ENCODE data around the gene MLF2.
"Not testable (repeated sequence)": the region's sequence is repeated elsewhere in the genome, so short reads cannot be mapped to it uniquely, and the experiment has no call there.

Gene MLF2

DNA sequence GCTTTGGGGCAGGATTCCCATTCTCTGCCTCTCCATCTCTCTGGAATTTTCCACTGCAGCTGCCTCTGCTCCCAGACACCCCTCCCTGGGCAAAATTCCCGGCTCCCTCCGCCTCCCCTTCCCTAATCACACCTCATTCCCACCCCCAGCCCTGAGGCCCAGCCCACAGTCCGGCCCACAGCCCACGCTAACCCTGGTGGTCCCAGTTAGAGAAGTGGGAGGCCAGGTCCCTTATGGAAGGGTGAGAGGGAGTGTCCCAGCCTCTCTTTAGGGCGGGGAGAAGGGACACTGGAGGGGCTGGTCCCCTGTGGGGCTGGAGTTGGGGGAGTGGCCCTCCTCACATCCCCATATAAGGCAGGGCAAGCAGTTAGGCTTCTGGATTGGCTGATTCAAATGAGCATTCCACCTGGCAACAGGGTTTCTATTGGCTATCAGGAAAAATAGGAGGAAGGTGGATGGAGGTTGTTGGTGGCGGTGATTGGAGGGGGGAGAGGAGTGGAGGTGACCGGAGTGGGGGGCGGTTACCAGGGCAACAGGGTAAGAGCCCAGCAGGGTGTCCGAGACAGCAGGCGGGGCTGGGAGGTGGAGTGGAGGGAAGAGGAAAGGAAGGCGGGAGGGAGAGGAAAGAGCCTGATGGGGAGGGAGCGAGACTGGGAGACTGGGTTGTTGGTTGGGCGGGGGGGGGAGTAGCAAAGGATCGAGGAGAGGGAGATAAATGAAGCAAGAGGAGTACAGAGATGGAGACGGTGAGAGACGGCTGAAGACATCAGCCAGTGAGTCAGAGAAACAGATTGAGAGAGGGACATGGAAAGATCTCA is 11.3 kb upstream of the MLF2 start:
- peak; percentile 53 for DNase-seq

DNA sequence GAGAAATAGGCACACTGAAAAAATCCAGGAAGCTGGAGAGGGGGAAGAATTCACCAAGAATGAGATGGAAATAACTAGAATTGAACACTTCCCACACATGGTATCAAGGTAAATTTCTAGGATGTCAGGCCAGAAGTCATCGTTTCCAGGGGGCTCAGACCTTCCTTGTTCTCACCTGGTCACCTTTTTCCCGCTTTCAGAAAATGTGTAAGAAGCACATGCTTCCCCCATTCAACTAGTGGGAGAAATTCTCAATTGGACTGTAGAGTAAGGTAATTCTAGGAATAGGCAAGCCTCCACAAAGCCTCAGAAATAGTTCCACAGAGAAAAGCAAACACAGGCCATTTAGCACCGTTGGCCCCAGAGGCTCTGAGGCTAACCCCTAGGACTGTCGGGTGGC is 10.4 kb upstream of the MLF2 start:
- no peak for DNase-seq

DNA sequence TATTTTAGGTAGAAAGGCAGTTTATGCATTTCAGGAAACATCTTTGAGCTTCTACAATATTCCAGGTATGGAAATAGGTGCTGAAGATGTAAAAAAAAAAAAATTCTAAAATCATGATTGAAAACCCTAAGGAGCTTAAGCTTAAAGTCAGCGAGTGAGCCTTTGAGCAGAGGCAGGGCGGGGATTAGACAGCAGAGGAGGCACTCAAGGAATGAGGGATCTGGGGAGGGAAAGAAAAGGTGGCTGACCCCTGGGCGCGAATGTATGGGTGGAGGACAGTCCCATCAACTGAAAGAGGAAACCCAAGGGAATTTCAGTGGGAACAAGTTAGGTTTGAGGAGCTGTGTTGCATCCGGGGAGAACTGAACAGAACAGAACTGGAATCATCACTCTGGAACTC is 6.8 kb upstream of the MLF2 start:
- DNase-seq, result no peak

DNA sequence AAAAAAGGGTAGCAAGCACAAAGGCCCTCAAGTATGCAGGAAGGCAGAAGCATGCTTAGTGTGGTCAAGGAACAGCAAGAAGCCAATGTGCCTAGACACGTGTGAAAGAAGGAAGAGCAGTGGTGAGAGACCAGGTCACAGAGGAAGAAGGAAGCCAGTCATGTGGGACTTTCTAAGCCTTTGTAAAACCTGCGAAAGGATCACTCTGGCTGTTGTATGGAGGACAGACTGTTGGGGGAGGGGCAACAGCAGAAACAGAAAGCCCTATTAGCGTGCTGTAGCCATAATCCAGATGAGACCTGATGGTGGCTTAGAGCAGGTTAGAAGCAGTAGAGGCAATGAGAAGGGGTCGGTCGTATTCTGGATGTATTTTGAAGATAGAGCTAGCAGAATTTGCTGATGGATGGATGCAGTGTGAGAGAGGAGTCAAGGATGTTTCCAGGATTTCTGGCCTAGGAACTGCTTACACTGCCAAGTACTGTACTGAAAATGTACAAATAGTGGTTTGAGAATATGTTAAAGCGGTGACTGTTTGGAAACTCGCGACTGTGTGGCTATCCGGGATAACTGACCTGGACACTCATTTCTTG is 5.7 kb upstream of the MLF2 start:
- no peak for DNase-seq

DNA sequence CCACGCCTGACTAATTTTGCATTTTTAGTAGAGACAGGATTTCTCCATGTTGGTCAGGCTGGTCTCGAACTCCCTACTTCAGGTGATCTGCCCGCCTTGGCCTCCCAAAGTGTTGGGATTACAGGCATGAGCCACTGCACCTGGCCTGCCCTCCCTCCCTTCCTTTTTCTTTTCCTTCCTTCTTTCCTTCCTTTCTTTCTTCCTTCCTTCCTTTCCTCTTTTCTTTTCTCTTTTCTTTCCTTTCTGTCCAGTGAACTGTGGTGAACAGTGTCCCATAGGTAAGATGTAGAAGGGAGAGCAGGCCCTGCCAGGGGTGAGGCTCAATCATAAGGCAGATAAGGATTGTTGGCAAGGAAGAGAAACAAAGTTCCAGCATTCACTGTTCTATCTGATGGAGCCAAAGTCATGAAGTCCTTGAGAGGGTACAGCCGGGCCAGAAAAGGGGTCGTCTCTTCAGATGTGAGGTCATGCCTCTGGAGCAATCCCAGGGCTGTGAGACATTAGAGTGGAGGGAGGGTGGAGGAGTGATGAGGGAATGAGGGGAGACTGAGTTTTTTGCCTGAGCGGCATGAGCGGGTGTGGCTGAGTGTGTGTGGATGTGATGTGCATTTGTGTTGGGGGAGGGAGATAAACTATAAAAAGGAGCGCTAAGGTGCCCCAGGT is 4.2 kb upstream of the MLF2 start:
- DNase-seq, result no peak

DNA sequence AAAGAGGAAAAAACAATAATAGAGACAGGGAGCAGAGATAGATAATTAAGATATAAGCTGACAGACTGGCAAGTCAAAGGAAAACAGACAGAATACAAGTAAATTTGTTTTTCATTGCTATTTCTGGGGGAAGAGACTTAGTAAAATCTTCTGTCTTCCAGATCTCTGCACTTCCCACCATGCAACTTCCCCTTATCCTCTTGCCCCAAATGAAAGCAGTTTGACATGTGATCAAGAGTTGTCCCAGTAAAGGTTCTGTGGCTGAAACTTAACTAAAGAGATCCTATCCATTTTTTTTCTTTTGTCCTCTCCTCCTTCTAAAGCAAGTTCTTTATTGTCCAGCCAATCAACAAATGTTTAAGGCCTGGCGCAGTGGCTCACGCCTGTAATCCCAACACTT is 1.5 kb upstream of the MLF2 start:
- DNase-seq, result no peak

DNA sequence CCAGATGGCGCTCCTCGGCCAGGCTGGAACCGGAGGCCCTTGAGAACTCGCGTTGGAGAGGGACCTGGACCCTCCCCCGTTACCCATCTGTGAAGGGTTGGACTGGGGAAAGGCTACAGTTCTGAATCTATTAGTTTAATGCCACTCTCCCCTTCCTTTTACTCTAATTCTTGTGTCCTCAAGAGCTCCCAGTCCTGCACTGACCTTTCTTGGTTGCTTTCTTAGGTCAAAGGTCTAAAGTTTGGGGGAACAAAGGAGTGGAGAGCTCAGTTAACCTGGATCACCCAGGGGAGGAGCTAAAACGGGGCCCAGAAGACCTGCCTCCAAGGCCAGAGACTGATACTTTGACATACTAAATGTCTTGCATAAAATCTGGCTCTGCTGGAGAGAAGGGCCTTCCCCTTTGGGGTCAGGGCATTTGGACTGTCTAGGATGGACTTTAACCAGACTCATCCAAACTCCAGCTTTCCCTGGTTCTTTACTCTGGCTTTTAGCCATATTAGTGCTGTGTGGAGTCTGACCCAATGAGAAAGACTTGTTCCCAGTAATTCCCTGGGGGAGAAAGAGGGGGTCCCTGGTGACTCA is 923 bp upstream of the MLF2 start:
- no peak for DNase-seq

DNA sequence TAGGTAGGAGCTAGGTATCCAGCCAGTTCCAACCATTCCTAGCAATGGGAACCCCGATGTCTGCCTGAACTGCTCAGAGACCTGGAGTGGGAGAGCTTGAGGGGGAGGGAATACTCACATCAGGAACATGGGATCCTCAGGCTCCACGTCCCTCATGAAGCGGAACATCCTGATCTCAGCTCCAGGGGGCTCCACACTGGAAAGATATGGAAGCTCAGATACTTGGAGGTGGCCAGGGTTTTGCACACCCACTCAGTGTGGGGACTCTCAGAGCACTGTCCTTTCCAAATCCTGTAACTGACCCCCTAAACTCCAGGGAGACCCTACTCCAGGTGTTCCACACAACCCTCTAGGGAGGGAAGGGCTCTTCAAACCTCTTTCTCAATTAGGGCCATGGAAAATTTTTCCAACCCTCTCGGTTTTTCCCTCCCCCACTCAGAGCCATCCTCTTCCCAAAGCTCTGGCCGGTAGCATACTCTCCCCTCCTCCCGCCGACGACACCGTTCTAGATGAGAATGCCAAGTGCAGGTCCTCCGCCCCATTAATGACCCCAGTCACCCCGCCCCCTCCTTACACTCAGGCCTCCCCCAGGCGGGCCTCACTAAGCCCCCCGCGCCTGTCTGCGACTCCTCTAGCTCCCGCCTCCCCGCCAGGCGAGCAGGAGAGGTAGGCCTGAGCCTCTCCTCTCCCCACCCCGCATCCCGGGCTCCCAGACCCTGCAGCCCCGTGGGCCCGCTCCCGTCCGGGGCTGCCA is 597 bp downstream of the MLF2 start:
- DNase-seq, result peak; percentile 32

DNA sequence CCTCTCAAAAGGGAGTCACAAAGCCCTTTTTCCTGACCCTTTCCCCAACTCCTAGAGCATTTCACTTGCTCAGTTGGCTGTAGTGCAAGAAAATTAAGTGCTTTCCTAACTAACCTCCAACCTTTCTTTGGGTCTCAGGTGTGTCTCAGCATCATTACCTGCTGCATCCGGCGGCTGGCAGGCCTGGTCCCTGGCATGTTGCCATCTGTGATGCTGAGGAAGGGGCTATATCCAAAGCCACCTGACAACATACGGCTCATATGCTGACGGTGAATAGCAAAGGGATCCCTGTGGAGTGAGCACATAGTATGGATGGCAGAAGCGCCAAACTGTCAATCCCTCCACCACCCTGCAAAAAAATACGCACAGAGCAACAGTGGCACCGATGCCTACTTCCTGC is 1.2 kb downstream of the MLF2 start:
- DNase-seq, result no peak

DNA sequence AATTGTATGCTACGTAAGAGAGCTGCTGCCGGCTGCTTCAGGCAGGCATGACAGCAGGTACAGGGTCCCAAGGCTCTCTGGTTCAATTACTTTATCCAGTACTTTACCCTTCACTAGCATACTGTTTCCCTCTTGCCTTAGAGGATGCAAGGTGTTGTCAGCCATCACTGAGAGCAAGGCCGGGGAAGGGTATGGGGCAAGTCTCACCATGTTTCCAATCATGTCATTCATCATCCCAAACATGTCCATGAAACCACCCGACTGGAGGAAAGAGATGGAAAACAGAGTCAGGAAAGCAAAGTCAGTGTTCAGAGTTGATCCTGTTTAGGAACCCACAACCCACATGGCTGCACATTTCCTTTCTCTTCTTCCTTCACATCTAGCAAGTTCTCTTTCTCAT is 2.4 kb downstream of the MLF2 start:
- no peak for DNase-seq

DNA sequence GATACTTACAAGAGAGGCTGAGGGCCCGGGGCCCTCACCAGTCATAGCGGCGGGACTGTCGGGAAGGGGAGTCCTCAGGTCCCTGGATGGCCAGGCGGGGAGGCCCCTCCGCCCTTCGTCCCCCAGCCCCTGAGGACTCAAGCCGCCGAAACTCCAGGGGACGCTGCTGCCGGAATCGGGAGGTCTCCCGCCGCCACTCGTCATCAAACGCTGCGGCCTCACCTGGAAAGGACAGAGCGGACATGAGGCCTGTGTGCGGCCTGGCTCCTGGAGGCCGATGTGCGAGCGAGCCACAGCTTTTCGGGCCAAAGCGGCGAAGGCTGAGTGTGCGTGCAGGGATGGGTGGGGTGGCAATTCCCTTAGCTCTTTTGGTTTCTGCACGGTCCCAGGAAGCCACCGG is 4.2 kb downstream of the MLF2 start:
- no peak for DNase-seq

DNA sequence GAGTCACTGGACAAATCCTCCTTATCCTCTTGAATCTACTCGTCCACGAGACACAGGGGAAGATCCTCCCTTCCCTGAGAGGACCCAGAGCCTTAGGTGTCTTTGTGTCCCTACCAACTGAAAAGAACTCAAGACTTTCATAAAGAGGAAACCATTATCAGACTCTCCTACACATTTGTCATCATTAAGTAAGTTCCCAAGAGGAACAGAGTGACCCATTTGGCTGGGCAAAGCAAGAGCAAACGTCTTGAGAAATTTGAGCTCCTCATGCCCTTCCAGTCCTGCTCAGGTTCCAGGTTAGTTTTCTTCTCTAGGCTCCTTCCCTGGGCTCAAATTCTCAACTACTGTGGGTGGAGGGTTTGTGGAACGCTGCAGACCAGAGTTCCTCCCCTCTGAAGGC is 5.7 kb downstream of the MLF2 start:
- DNase-seq, result no peak

DNA sequence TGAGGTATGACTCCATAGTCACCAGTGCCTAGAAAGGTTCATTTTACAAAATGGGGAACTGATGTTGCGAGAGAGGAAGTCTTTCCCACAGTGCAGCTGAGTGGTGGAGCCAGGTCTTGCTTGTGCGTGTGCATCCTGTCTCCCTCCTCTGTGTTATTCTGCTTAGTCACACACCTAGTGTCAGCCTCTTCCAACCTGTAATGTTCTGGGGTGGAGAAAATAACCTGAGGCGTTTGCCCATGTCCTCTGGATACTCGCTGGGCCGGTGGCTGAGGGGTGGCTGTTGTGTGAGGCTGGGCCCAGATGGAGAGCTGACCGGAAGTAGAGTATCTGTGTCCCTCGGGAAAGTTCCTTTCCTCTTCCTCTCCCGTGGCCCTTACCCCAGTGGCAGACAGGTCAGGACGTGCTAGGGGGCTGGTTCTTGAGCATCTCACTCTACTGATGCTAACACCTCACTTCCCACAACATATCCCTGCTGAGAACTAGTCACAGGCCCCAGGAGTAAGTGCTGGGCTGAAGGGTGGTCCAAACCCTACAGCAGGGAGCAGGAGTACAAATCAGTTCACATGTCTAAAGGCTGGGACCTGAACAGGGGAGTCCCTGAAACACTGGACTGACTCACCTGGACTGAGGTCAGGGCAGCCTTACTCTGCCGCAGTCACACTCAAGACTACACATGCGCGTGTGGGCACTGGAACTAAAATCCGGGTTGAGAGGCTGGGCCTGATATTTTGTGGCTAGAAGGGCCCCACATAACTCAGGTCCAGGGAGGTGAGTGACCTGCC is 7.0 kb downstream of the MLF2 start:
- DNase-seq, result no peak

DNA sequence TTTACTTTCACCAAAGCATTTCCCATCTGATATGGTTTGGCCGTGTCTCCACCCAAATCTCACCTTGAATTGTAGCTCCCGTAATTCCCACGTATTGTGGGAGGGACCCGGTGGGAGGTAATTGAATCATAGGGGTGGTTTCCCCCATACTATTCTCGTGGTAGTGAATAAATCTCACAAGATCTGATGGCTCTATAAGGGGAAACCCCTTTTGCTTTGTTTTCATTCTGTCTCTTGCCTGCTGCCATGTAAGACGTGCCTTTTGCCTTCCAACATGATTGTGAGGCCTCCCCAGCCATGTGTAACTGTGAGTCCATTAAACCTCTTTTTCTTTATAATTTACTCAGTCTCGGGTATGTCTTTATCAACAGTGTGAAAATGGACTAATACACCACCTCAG is 9.6 kb downstream of the MLF2 start:
- DNase-seq, result not testable (repeated sequence)

DNA sequence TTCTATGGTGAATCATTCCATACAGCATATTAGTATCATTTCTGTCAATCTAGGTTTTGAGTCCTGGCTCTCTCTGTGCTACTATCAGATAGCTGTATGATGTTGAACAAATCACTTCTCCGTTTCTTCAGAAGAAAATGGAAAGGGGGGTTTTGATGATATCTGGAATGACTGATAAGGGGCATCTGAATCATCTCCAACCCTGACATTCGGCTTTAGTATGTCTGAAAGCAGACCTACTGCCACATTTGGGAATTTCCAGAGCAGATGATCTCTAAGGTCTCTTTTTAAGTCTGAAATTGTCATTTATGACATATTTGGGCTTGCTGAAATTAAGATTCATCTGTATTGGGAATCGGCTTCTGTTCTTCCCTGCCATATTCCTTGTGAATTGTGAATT is 10.1 kb downstream of the MLF2 start:
- no peak for DNase-seq

DNA sequence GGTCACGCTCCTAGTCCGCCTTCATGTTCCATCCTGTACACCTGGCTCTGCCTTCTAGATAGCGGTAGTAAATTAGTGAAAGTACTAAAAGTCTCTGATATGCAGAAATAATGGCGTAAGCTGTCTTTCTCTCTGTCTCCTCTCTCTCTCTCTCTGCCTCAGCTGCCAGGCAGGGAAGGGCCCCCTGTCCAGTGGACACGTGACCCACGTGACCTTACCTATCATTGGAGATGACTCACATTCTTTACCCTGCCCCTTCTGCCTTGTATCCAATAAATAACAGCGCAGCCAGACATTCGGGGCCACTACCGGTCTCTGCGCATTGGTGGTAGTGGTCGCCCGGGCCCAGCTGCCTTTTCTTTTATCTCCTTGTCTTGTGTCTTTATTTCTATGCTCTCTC is 10.9 kb downstream of the MLF2 start:
- not testable (repeated sequence) for DNase-seq

DNA sequence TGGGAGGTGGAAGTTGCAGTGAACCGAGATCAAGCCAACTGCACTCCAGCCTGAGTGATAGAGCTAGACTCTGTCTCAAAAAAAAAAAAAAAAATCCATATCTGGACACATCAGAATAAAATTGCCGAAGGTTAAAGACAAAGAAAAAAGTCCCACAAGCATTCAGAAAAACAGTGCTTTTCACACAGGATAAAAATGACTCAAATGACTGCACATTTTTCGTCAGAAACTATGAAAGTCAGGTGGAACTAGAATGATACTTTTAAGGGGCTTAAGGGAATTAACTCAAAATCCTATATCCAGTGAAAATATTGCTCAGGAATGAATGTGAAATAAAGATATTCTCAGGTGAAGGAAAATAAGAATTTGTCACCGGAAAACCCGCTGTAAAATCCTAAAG is 16.2 kb downstream of the MLF2 start:
- no peak for DNase-seq

DNA sequence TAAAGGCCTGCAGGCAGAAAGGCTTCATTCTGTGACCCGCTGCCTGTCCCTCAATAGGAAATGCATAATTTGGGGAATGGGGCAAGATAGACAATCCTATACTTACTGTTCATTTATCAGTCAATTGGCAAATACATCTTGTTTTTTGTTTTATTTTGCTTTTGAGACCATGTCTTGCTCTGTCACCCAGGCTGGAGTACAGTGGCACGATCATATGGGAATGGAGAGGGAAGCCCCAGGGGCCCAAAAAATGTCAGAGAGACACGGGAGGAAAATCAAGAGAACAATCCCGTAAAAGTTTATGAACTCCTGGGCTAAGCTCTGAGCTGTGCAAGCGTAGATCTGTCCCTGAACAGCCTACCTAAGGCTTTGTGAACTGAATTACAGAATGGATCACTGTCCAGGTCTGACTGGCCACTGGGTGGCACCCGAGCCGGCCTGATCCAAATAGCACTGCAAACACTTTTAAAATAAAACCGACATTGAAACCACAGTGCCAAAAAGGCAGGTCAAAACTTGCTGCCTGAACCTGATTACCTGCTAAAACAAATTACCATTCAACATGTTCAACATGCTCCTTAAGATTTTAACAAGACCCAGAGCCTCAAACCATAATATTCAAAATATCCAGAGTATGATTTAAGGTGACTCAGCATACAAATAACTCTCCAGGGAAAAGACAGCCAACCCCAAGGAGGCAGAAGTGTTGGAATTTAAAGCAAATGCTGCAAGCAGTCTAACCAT is 17.3 kb downstream of the MLF2 start:
- DNase-seq, result peak; percentile 36

DNA sequence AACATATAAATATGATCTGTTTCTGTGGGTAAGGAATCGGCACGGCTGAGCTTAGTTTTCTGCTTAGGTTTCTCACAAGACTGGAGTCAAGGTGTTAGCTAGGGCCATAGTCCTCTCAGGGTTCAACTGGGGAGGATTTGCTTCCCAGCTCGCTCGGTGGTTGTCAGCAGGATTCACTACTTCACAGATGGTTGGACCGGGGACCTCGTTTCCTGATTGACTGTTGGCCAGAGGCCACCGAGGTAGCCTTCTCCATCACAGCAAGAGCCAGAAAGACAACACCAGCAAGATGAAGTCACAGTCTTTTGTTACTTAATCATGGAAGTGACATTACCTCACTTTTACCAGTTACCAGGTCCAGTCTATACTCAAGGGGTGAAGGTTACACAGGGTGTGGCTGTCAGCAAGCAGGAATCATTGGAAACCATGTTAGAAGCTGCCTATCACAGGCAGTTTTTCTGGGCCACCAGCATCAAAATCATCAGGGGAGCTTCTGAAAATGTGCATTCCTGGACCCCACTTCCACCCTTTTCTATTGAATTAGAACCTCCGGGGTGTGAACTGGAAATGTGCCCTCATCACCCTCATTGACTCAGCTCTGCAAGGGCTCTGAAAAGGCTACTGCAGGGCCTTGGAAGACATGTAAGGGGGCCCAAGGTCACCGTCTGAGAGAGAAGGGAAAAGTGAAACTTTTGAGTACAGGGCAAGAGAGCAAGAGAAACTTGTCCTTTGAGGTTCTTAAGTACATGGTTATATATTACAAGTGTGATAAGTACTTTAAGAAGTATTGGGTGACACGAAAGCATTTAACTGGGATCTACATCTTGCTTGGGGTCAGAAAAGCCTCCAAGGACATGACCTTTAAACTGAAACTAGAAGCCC is 18.2 kb downstream of the MLF2 start:
- no peak for DNase-seq

DNA sequence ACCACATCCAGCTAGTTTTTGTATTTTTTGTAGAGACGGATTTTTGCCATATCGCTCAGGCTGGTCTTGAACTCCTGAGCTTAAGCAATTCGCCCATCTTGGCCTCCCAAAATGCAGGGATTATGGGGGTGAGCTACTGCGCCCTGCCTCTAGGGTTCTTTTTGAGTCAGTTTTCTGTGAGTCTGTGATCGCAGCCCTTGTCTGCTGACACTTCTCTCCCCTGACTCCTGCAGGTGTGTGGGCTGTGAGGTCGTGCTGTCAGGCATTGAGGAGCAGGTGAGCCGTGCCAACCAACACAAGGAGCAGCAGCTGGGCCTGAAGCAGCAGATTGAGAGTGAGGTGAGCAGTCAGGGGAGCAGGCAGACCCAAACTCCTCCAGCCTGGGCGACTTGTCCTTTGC is 22.8 kb downstream of the MLF2 start:
- no peak for DNase-seq

DNA sequence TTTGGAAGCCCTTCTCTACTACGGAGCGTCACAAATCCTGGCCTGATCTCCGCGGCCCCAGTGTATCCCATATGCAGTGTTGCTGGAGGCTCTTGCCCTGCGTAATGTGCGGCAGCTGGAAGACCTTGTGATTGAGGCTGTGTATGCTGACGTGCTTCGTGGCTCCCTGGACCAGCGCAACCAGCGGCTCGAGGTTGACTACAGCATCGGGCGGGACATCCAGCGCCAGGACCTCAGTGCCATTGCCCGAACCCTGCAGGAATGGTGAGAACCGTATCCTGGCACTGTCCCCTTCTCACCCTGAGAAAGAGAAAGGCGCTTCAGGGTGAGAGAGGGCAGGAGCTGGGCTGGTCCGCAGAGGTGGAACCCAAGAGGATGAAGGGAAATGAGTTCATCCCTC is 23.8 kb downstream of the MLF2 start:
- DNase-seq, result no peak
